ENCODE results near the gene OSBP2. TPM values are rescaled to one million over a fixed set of nuclear protein-coding genes. Genes with fewer than 3 reads are reported as not detected.

The OSBP2 gene
- polyA plus RNA-seq, 1 donor (not counting 4 experiments of a cell fraction or from before 2014, with no cell fraction given), result 3.0 TPM

GRCh38 chr22:30941363-30941740, 246.7 kb downstream of the OSBP2 start:
- no peak overlapping the region for H3K9ac ChIP-seq (ENCODE audit: control insufficient read depth, extremely low read depth, insufficient read depth, low read length)
- H3K27me3 ChIP-seq (ENCODE audit: control insufficient read depth, extremely low read depth, insufficient read depth, low read length), result no peaks in the 10 kb centered on the region
- no peak overlapping the region for H3K4me2 ChIP-seq (ENCODE audit: control insufficient read depth, extremely low read depth, insufficient read depth, low read depth, low read length)
- TF ChIP-seq CTCF (optimal IDR thresholded peaks at IDR 0.05 in 1 of 3, IDR thresholded peaks at IDR 0.05 in 1 of 3, conservative IDR thresholded peaks at IDR 0.05 in 1 of 3; ENCODE audit: extremely low read depth in 1 of 3, insufficient read depth in 2 of 3, low read length in 3 of 3) (no peak), EZH2 (IDR thresholded peaks at IDR 0.05; ENCODE audit: low read length) (no peak)
- no peak for DNase-seq (ENCODE audit: low read depth, low spot score)
- no peak overlapping the region for H2AFZ ChIP-seq (ENCODE audit: control insufficient read depth, low read length)
- peaks cover 15% of the 10 kb centered on the region for H3K4me1 ChIP-seq (ENCODE audit: control insufficient read depth, extremely low read depth, insufficient read depth, low read length)
- FAIRE-seq, result no peak
- H3K36me3 ChIP-seq (ENCODE audit: control insufficient read depth in 2 of 2, extremely low read depth in 1 of 2, insufficient read depth in 2 of 2, low read length in 2 of 2), result peaks cover 40 to 57% of the 10 kb centered on the region in 2 experiments
- no peaks in the 10 kb centered on the region for H4K20me1 ChIP-seq (ENCODE audit: control insufficient read depth, extremely low read depth, insufficient read depth, low read length)
- no peak overlapping the region for H3K4me3 ChIP-seq (ENCODE audit: control insufficient read depth in 2 of 3, extremely low read depth in 1 of 3, insufficient read depth in 2 of 3, low read depth in 1 of 3, low read length in 3 of 3)
- no peaks in the 10 kb centered on the region for H3K9me3 ChIP-seq (ENCODE audit: control insufficient read depth, low read depth, low read length)
- H3K27ac ChIP-seq (ENCODE audit: control insufficient read depth, insufficient read depth, low read length), result no peak overlapping the region
- dilution Hi-C loops (cut with MboI; ENCODE audit: extremely low pct_ligation_motif_present, low sequenced_read_pairs), result no loop called here
- no peaks in the 10 kb centered on the region for H3K9me1 ChIP-seq (ENCODE audit: control insufficient read depth, extremely low read depth, insufficient read depth, low read length)
- no peaks in the 10 kb centered on the region for H3K79me2 ChIP-seq (ENCODE audit: control insufficient read depth, insufficient read depth, low read length)

GRCh38 chr22:30943368-30943767, 248.7 kb downstream of the OSBP2 start:
- H3K9ac ChIP-seq (ENCODE audit: control insufficient read depth, extremely low read depth, insufficient read depth, low read length), result no peak overlapping the region
- TF ChIP-seq CTCF (optimal IDR thresholded peaks at IDR 0.05 in 1 of 3, IDR thresholded peaks at IDR 0.05 in 1 of 3, conservative IDR thresholded peaks at IDR 0.05 in 1 of 3; ENCODE audit: extremely low read depth in 1 of 3, insufficient read depth in 2 of 3, low read length in 3 of 3), result no peak
- no peak for TF ChIP-seq EZH2 (IDR thresholded peaks at IDR 0.05; ENCODE audit: low read length)
- H4K20me1 ChIP-seq (ENCODE audit: control insufficient read depth, extremely low read depth, insufficient read depth, low read length), result no peaks in the 10 kb centered on the region
- H3K36me3 ChIP-seq (ENCODE audit: control insufficient read depth in 2 of 2, extremely low read depth in 1 of 2, insufficient read depth in 2 of 2, low read length in 2 of 2), result peaks cover 33 to 47% of the 10 kb centered on the region in 2 experiments
- no peaks in the 10 kb centered on the region for H3K27me3 ChIP-seq (ENCODE audit: control insufficient read depth, extremely low read depth, insufficient read depth, low read length)
- H3K4me1 ChIP-seq (ENCODE audit: control insufficient read depth, extremely low read depth, insufficient read depth, low read length), result peaks cover 35% of the 10 kb centered on the region
- no peak overlapping the region for H3K27ac ChIP-seq (ENCODE audit: control insufficient read depth, insufficient read depth, low read length)
- no peaks in the 10 kb centered on the region for H3K9me1 ChIP-seq (ENCODE audit: control insufficient read depth, extremely low read depth, insufficient read depth, low read length)
- no peaks in the 10 kb centered on the region for H3K9me3 ChIP-seq (ENCODE audit: control insufficient read depth, low read depth, low read length)
- no peaks in the 10 kb centered on the region for H3K79me2 ChIP-seq (ENCODE audit: control insufficient read depth, insufficient read depth, low read length)
- dilution Hi-C loops (cut with MboI; ENCODE audit: extremely low pct_ligation_motif_present, low sequenced_read_pairs), result no loop called here
- no peak overlapping the region for H3K4me3 ChIP-seq (ENCODE audit: control insufficient read depth in 2 of 3, extremely low read depth in 1 of 3, insufficient read depth in 2 of 3, low read depth in 1 of 3, low read length in 3 of 3)
- no peak for DNase-seq (ENCODE audit: low read depth, low spot score)
- no peak overlapping the region for H2AFZ ChIP-seq (ENCODE audit: control insufficient read depth, low read length)
- H3K4me2 ChIP-seq (ENCODE audit: control insufficient read depth, extremely low read depth, insufficient read depth, low read depth, low read length), result no peak overlapping the region
- FAIRE-seq, result no peak

All from keratinocyte (primary cell).